Left lung (tissue), 10 donors: ENCODE results near the gene INPP5D. TPM values are rescaled to one million over a fixed set of nuclear protein-coding genes. Genes with fewer than 3 reads are reported as not detected.
A peak's percentile ranks its signal among the peaks of the same experiment; 100 is the strongest.

ENCODE experiments used
- ATAC-seq: fragments of 200-7000 bp; cut with Tn5 transposase; one replicate; pipeline ENCODE4 v1.9.1; 2020; ENCODE audit warnings: moderate library complexity
- DNase-seq, 4 donors: peaks; one replicate each; pipeline ENCODE4 v3.0.0-alpha.2; 2013 to 2020
- H3K27ac ChIP-seq, 2 donors: fragments of 200-600 bp; sonication (generic) in 1 of 2; one replicate each; pipeline versions ENCODE4 v1.5.0 to v1.8.0; 2020 to 2021
- H3K27me3 ChIP-seq, 2 donors: fragments of 200-600 bp; sonication (generic) in 1 of 2; one replicate each; pipeline versions ENCODE4 v1.5.0 to v1.8.0; 2020 to 2021
- H3K36me3 ChIP-seq, 2 donors: fragments of 200-600 bp; sonication (generic) in 1 of 2; one replicate each; pipeline versions ENCODE4 v1.5.0 to v1.8.0; 2020 to 2021
- H3K4me1 ChIP-seq, 2 donors: fragments of 200-600 bp; one replicate each; pipeline ENCODE4 v1.8.0; 2021
- H3K4me3 ChIP-seq, 2 donors: fragments of 200-600 bp; sonication (generic) in 1 of 2; one replicate each; pipeline versions ENCODE4 v1.5.0 to v1.8.0; 2020 to 2021; ENCODE audit warnings: mild to moderate bottlenecking in 1 of 2
- H3K9me3 ChIP-seq, 2 donors: fragments of 200-600 bp; sonication (generic) in 1 of 2; one replicate each; pipeline versions ENCODE4 v1.5.0 to v1.8.0; 2020 to 2021
- intact Hi-C, 2 donors: fragments of 100-400 bp; cut with DNase I; formaldehyde crosslinking; loops; one replicate each; pipeline versions ENCODE4 v1.11.2 to v1.14.2; 2022
- polyA plus RNA-seq, 6 donors: library from polyadenylated mRNA; unstranded; fragments of 120-200 nt; gene quantifications; one replicate each; pipeline ENCODE4 v1.2.1, GENCODE V29; 2013; ENCODE audit not compliant: insufficient read length in 6 of 6
- total RNA-seq, 2 donors: library from RNA; stranded (reverse); fragmentation: NEBNext Ultra II Directional; extraction: Animal tissue kit (Norgen Biotek cat#: 25700); gene quantifications; one replicate each; pipeline ENCODE4 v1.2.1, GENCODE V29; 2021
- TF ChIP-seq, protein P1 (sequence below), 2 donors: fragments of 200-600 bp; sonication (generic) in 1 of 2; IDR thresholded peaks; one replicate each; pipeline versions ENCODE4 v1.5.0 to v1.8.0; 2021; ENCODE audit warnings: antibody characterized with exemption in 2 of 2
- donor health status: DM: no; HTN: yes; CAD: no.
- donor health status: DM: no; HTN: no; CAD: no.

Gene INPP5D
- total and polyA plus RNA-seq, 8 donors = 10.8 to 40.5 (median 15.0) TPM

GRCh38 chr2:233211548-233211895, 151.4 kb downstream of the INPP5D start:
- Histone ChIP-seq H3K27ac (peak overlapping the region in 1 of 2 donors; percentile 31), H3K4me1 (peaks cover 8% of the 10 kb centered on the region in 2 donors), H3K9me3 (no peaks in the 10 kb centered on the region), H3K36me3 (peaks cover 0 to 23% of the 10 kb centered on the region in 2 donors), H3K27me3 (no peaks in the 10 kb centered on the region), H3K4me3 (no peak overlapping the region)
- TF ChIP-seq, protein P1, sequence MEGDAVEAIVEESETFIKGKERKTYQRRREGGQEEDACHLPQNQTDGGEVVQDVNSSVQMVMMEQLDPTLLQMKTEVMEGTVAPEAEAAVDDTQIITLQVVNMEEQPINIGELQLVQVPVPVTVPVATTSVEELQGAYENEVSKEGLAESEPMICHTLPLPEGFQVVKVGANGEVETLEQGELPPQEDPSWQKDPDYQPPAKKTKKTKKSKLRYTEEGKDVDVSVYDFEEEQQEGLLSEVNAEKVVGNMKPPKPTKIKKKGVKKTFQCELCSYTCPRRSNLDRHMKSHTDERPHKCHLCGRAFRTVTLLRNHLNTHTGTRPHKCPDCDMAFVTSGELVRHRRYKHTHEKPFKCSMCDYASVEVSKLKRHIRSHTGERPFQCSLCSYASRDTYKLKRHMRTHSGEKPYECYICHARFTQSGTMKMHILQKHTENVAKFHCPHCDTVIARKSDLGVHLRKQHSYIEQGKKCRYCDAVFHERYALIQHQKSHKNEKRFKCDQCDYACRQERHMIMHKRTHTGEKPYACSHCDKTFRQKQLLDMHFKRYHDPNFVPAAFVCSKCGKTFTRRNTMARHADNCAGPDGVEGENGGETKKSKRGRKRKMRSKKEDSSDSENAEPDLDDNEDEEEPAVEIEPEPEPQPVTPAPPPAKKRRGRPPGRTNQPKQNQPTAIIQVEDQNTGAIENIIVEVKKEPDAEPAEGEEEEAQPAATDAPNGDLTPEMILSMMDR (IDR thresholded peaks at IDR 0.05) = no peak
- ATAC-seq = no peak
- DNase-seq = no peak
- intact Hi-C loops = no loop called here

- Histone ChIP-seq H3K4me1 (peaks cover 8% of the 10 kb centered on the region in 2 donors), H3K4me3 (no peak overlapping the region), H3K27ac (no peak overlapping the region), H3K9me3 (no peaks in the 10 kb centered on the region), H3K36me3 (peaks cover 0 to 8% of the 10 kb centered on the region in 2 donors), H3K27me3 (no peaks in the 10 kb centered on the region)
- TF ChIP-seq, protein P1 (IDR thresholded peaks at IDR 0.05) = no peak
- intact Hi-C loops = no loop called here
- no peak for ATAC-seq
- no peak for DNase-seq
Observed at GRCh38 chr2:233213011-233213410, 152.9 kb downstream of the INPP5D start.

DNA sequence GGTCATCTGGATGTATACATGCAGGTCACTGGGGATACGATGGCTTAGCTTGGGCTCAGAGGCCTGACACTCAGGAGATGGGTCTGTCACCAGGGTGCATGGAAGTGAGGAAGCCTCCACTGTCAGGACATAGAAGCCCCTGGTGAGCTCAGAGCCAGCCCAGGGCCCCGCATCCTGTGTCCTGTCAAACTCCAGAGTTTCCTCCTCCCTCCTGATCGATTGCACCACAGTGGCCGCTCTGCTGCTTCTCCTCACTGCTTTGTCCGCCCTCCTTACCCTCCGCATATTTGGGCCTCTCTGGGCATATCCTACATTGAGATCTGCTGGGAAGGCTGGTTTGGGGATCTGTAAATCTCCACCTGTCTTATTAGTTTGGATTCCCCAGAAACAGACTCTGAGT, 153.8 kb downstream of the INPP5D start:
- intact Hi-C loops = no loop called here
- no peaks in the 10 kb centered on the region for H3K27me3 ChIP-seq
- H3K4me1 ChIP-seq = peaks cover 8% of the 10 kb centered on the region in 2 donors
- no peaks in the 10 kb centered on the region for H3K9me3 ChIP-seq
- TF ChIP-seq, protein P1 (IDR thresholded peaks at IDR 0.05) = no peak
- DNase-seq (no peak), ATAC-seq (no peak)
- no peaks in the 10 kb centered on the region for H3K36me3 ChIP-seq
- H3K4me3 ChIP-seq = no peak overlapping the region
- H3K27ac ChIP-seq = no peak overlapping the region

GRCh38 chr2:233217892-233218377, 157.8 kb downstream of the INPP5D start:
- Histone ChIP-seq H3K9me3 (no peaks in the 10 kb centered on the region), H3K4me3 (no peak overlapping the region), H3K27me3 (no peaks in the 10 kb centered on the region), H3K36me3 (no peaks in the 10 kb centered on the region), H3K27ac (no peak overlapping the region), H3K4me1 (no peaks in the 10 kb centered on the region)
- DNase-seq (no peak), ATAC-seq (no peak)
- TF ChIP-seq, protein P1 (IDR thresholded peaks at IDR 0.05) = no peak
- intact Hi-C loops = no loop called here

DNA sequence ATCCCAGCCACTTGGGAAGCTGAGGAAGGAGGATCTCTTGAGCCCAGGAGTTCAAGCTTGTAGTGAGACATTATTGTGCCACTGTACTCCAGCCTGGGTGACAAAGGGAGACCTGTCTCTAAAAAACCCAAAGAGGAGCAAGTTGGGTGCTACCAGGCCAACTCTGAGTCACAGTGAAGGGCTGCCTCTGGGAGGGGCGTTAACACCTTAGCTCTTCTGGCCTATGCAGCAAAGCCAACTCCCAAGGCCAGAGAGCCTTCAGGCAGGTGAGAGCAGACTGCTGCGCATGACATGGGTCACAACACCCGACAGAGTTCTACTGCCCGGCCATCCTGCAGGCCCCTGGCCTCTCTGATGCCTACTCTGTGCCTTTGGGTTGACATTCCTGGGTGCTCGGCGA, 158.7 kb downstream of the INPP5D start:
- Histone ChIP-seq H3K9me3 (no peaks in the 10 kb centered on the region), H3K27ac (no peak overlapping the region), H3K4me1 (no peaks in the 10 kb centered on the region), H3K36me3 (no peaks in the 10 kb centered on the region), H3K27me3 (no peaks in the 10 kb centered on the region), H3K4me3 (no peak overlapping the region)
- TF ChIP-seq, protein P1 (IDR thresholded peaks at IDR 0.05) = no peak
- no peak for ATAC-seq
- intact Hi-C loops = no loop called here
- no peak for DNase-seq
